Activated CD4-positive, alpha-beta T cell treated with anti-CD3 and anti-CD28 coated beads, Interleukin-2, amount 50 U/mL, for 4 hours (primary cell): Measurements from ENCODE around the gene MPST.

Experiments used
- DNase-seq, 2 experiments: peaks; one replicate each; pipeline ENCODE4 v3.0.0-alpha.2; 2020

Gene MPST

DNA sequence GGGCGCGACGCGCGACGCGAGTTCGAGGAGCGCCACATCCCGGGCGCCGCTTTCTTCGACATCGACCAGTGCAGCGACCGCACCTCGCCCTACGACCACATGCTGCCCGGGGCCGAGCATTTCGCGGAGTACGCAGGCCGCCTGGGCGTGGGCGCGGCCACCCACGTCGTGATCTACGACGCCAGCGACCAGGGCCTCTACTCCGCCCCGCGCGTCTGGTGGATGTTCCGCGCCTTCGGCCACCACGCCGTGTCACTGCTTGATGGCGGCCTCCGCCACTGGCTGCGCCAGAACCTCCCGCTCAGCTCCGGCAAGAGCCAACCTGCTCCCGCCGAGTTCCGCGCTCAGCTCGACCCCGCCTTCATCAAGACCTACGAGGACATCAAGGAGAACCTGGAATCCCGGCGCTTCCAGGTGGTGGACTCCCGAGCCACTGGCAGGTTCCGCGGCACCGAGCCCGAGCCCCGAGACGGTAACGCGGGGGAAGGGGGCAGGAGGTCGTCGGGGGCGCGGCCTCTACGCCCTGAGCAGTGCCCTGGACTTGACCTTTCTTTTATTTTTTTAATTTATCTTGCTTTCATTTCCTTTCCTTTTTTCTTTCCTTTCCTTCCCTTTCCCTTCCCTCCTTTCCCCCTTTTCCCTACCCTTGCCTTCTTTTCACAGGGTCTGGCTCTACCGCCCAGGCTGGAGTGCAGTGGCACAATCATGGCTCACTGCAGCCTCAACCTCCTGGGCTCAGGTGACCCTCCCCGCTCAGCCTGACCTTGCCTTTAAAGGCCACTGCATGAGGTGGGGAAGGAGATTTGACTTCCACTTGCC, 5.0 kb downstream of the MPST start:
- no peak for DNase-seq

DNA sequence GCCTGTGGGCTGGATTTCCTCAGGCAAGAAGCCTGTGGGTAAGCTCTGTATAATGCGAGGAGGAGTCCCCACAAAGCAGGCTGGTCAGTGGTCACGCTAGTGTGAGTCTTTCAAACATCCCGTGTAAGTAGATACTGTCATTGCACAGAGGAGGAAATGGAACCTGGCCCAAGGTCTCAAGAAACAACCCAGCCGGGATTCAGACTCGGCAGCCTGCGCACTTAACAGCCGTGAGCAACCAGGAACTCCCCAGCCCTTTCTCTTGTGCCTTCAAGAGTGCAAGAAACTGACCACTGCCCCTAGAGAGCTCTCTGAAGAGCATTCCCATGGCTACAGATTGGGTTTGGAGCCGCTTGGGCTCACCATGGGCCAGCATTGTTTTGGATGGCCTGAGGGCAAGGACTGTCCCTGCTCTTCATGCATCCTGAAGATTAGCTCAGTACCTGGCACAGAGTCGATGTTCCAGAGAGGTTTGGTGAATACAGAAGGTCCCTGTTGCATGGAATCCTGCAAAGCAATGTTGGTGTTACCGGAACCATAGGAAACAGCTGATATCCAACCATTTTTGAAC, 6.0 kb downstream of the MPST start:
- no peak for DNase-seq

DNA sequence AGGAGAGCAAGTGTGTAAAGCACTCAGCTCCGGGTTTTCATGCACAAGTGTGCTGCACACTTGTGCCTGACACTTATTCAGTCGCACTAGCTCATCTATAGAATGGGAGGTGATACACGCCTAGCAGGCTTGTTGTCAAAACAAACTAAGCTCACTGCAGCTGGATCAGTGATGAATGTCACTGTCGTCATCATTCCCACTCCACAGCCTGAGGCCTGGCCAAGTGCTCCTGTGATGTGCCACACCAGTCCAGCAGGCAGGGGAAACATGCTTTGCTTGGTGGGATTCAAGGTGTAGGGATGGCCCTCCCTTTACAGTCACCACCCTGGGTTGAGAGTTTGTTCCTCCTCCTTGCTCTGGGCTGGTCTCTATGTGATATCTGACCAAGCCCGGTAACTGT, 6.8 kb downstream of the MPST start:
- no peak for DNase-seq

DNA sequence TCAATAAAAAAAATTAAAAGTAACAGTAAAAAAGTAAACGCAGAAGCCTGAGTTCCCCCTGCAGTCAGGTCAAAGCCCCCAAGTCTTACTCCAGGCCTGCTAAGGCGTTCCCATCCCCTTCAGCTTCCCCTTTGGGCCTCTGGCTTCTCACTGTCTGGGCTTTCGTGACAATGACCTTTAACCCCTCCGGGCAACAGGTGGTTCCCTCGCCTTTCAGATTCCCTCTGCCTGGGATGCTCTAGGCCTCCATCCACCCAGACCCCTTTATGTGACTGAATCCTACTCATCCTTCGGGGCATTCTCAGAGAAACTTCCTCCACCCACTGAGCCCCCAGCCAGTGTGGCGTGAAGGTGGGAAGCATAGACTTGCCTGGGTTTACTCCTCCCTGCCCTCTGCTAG, 8.0 kb downstream of the MPST start:
- no peak for DNase-seq

DNA sequence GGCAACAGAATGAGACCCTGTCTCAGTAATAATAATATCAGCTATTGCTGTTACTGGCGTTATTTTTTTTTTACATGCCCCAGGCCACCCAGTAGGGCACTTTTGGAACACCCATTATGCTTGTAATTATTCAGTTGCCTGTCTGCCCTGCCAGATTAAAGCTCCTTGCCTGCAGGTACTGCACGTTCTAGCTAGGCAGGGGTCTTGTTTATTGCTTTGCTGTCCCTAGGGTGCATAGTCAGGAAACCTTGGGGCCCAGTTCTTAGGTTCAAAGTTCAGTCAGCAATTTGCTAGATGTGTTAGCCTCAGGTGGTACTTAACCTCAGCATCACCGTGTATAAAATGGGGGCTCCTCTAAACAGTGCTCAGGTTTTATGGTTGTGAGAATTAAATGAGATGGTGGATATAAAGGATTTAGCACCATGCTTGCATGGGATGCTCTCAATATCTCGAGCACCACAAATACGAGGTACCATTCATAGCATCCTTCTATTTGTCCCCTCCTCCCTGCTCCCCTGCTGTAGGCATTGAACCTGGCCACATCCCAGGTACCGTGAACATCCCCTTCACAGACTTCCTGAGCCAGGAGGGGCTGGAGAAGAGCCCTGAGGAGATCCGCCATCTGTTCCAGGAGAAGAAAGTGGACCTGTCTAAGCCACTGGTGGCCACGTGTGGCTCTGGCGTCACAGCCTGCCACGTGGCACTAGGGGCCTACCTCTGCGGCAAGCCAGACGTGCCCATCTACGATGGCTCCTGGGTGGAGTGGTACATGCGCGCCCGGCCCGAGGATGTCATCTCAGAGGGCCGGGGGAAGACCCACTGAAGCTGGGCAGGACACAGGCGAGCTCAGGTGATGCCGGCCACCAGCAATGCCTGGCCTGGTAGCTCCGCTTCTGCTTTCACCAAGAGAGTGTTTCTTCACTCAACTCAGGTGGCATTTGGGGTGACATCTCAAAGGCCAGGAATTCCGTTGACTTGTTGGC, 9.4 kb downstream of the MPST start:
- no peak for DNase-seq

DNA sequence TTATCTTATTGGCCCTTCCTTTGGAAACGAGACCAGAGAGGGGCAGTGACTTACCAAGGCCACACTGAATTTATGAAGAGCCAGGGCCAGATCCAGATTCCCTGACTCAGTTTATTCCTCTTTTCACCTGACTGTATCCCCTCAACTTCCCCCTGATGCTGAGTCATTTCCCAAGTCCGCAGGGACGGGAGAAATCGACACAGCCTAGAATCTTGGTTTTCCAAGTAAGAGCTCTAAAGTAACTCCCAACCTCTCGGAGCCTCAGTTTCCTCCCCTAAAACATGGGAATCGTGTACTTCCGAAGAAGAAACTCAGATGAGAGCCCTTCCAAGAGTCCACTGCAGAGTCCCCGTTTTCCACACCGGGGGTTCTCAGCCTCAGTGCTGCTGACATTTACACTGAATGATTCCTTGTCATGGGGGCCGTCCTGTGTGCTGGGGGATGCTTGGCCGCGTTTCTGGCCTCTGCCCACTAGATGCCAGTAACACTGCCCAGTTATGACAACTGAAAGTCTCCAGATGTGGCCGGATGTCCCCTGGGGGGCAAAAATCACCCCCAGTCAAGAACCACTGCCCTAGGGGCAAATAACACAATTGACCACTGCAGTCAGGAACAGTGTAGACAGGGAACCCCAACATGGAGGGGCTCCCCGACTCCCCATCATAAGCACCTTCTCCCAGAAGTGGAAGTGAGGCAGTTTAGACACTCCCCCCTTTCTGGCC, 11.2 kb downstream of the MPST start:
- DNase-seq = no peak

DNA sequence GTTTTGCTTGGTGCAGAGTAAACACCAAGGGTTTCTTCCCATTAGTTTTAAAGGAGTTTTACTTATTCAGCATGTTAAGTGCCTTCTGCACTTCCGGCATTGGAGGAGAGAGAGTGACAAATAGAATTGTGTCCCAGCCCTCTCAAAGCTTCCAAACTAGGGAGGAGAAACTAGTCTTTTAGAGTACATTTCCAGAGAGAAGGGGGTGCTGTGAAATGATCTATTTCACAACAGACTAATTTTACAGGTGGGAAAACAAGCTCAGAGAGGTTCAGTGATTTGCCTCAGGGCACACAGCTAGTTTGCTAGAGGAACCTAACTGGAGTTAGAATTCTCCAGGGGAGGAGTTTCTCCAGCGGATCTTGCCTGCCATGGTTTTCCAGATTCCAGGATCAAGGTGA, 12.6 kb downstream of the MPST start:
- DNase-seq = no peak

DNA sequence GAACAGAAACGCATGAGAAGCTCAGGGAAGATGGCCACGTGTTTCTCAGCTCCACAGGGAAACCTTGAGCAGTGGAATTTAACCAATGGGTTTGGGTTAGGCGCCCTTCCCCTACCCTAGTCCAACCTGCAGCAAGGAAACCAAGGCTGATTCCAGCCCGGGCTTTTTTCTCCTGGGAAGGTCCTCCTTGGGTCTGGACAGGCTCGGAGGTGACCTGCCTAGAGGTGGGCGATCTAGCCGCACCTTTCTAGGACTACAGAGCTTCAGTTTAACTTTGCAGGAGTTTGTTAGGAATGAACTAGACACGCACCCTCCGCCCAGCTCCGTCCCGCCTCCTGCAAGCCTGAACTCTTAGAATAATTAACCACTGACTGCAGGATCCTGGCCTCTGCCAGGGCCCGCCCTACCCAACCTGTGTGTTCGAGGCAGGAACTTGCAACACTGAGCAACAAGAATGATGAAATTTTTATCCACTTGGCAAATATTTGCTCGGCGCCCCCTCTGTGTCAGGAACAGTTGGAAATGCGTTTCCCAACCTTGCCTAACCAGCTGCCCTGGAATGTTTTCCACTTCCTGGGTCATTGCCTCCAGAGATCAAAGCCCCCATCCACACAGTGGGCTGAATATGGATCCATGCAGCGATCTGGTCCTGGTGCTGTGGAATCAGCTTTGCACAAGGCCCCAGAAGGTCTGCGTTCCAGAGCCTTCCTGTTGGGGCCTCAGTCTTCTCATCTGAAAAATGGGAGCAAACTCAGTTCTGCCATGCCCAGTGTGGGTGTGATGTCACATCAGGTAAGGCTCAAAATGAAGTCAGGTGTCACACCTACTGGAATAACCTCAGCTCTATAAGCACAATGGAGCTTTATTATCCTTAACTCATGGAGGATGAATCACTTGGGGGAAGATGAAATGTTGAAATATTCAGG, 13.3 kb downstream of the MPST start:
- no peak for DNase-seq

DNA sequence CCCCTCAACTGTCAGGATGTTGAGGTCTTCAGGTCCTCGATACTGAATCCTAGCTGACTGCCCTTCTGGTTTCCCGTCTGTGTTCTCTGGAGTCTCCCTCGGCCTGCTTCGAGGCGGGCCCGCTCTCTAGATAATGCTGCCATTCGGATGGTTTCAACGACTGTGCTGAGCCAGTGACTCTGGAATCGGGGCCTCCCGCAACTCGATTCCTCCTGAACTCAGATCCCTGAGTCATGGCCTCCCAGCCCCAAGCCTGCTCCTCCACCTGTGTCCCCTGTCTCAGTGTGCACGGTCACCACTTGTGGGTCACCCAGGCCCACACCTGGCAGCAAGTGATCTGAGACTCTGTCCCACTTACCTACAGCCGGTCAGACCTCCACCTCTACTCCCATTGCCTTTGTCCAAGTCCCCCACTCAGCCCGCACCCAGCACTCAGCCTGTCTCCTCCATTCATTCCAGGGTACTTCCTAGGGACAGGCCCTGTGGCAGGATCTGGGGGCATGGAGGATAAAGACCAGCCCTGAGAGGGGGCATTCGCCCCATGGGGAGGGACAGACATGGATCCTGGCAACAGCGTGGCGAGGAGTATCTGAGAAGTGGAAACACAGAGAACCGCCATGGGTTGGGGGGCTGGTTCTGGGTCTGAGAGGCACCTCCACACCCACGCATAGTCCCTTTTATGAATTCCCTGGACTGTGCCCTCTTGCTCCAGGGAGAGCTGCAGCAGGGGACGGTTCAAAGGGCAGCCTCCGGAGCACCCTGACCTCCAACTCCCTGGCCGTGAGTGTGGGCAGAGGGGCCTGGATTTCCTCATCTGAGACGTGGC, 14.3 kb downstream of the MPST start:
- DNase-seq = no peak

DNA sequence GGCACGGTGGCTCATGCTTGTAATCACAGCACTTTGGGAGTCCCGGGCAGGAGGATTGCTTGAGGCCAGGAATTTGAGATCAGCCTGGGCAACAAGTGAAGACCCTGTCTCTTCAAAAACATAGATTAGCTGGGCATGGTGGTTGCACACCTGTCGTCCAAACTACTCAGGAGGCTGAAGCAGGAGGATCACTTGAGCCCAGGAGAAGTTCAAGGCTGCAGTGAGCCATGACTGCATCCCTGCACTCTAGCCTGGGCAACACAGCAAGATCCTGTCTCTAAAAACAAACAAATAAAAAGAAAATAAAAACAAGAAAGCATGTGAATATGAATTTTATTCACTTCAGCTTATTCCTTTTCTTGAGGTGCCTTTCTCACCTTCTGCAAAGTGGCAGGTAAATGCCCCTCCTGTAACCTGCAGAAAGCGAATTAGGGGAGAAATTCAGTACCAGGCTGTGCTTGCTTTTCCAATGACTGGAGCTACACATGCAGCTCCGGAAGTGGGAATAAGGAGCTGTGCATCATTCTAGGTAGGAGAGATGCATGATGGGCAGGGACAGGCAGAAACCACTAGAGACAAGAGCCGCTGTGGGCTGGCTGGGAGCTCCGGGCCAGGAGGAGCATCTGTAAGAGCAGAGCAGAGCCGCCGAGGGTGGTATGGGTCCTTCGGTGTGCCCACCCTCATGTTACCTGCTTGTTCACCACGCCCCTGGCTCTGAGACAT, 17.3 kb downstream of the MPST start:
- no peak for DNase-seq

DNA sequence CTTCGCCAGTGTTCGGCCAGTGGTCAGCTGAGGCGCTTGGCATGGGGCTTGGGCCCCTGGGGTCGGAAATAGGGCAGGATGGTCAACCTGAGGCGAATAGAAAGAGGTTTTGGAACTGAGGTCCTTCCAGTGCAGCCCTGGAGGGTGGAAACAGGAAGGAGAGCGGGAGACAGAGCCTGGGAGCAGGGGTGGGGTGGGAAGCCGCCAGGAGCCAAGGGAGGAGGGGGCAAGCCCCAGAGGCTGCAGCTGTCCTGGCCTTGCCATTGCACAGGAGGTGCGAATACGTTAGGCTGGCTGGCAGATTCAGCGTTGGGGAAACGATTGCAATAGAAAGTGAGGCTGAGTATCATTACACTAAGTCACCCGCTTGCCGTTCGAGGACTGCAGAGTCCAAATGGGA, 18.1 kb downstream of the MPST start:
- DNase-seq = no peak

DNA sequence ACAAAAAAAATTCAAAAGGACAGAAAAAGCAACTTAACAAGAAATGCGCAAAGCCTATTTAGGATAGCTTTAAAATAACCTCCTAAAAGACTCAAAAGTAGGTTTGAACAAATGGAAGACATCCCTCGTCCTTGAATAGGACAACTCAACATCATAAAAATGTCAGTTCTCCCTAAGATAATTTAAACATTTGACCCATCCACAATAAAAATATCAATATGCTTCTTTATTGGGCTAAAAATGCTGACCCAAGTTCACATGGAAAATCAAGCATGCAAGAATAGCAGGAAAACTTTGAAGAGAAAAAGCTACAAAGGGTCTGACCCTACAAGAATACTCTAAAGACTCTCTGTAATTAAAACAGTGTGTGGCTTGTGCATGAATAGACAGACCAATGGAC, 19.9 kb downstream of the MPST start:
- DNase-seq = no peak

DNA sequence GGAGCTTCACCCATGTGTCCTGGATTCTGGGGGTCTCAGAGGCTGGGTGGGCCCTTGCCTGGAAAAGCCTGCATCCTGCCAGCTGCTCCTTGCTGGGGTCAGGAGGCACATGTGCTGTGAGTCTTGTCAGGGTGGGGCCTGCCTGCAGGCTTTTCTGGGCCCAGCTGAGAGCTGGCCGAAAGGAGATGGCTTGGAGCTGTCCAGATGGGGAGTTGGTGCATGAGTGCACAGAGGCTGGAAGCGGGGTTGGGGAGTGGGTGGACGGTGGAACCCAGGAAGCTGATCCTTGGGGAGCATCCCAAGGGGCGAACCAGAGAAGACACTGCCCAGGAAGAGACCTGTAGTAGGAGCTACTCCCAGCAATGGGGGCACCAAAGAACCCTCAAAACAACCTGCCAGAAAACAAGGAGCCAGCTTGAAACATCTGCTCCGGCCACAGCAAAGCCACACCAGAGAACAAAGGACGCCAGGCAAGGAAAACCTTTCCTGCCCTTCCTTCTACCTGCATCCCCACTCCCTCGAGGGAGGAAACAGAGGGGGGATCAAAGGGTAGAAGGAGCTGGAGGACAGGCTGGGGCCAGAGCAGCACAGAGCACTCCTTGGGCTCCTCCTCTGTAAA, 23.8 kb downstream of the MPST start:
- DNase-seq = no peak

DNA sequence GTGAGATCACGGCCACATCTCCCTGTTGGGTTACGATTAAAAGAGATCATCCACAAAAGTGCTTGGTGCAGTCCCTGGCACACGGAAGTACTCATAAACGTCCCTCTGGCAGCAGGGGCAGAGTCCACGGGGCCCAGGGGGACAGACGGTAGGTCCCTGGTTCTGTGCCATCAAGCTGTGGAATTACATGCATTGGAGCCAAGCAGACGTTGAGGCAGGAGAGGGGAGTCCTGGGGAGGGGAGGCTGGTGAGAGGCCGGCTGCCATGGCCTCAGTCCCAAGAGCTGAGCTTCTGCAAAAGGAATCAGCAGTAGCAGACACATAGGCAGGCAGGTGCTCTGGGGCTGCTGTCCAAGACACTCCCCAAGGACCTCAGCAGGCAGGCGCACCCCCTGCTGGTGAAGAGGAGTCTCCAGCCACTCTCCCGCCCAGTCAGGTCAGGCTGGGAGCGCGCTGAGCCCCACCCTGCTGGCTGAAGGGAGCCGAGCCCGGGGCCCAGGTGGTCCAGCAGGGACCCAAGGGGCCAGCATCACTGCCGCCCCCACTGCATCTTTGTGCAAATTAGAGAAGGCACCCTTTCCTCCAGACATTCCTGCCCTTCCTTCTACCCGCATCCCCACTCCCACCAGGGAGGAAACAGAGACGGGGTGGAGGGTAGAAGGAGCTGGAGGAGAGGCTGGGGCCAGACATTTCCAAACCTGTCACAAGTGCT, 24.4 kb downstream of the MPST start:
- DNase-seq = peak in 1 of 2 experiments; percentile 11

DNA sequence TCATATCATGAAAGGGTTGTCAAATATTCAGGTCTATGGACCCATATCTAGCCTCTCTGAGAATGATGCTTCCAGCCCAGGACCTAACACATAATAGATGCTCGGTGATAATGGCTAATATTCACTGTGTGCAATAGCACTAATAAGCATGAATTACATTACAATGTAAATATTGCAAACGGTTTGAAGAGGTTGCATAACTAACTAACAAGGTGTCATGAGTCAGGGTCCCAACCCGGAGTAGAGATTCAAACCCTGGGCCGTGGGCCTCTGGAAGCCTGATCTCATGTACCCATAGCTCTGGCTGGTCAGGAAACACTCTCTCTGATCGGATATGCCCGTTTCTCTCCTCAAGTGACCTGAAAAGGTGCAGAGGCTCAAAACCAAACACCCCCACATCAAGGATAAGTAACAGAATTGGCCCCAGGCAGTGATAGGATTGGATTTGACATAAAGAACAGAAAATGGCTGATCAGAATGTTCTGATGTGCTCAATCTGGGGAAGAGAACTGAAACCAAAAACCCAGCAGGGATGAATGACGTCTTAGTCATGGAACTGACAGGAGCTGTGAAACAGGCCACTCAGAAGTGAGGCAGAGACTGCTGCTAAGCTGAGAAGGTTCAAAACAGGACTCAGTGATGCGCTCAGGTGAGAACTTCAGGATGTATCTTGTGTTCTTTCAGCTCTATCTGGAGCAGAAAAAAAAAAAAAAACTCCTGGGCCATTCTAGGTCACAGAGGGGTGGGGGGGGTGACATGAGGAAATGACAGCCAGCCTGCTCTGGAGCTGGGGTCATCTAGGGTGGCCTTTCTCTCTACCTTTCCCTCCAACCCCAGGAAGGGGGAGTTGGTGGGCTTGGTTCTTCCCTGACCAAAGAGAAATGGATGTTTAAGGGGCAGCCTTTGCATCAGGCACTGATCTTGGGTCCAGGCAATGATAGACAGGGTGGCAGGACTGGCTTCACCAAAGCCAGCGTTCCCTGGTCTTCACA, 25.4 kb downstream of the MPST start:
- no peak for DNase-seq

DNA sequence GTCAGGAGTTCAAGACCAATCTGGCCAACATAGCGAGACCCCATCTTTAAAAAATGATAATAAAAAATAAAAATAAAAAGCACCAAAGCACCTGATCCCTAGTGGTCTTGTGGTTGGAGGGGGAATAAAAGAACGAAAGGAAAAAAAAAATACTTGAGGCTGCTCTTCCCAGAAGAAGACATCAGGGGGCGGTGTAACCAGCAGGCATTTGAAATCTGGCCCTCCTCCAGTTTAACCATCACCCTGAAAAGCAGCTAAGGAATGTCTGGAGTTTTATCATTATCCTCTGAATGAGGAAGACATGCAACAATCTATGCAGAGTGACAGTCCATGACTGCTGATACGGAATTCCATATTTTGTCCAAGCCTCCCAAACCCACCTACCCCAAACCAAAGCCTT, 26.4 kb downstream of the MPST start:
- DNase-seq = no peak

DNA sequence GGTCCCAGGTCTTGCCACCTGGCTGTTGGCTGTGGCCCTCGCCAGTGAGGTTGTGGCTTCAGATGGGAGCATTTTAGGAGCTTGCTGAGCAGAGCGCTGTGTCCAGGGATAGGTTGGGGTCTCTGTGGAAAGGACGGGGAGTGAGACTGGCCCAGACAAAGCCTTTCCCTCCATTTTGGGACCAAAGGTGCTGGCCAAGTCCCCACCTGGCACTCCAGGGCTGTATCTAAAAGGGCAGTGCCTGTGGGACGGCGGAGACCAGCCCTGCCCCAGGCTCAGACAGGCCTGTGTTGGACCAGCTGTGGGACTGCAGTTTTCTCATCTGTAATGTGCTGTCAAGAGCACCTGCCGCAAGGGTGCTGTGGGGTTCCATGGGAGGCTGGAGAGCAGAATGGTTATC, 27.0 kb downstream of the MPST start:
- no peak for DNase-seq

DNA sequence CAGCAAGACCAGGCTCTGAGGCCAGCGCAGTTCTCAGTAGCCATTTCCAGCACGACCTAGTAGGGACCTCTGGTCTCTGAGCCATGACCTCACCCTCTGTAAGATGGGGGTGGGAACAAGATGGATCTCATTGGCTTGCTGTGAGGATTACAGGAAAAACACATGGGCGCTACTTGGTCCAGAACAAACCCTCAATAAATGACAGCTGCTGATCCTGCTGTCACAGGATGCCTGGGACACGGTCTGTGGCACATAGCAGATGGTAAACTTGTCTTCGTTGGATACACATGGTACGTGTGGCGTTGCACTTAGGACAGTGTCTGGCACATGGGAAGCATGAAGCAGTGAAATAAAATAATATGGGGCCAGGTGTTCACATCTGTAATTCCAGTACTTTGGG, 27.5 kb downstream of the MPST start:
- DNase-seq = no peak
